CD4-positive, alpha-beta T cell treated with Interleukin-12 subunit alpha and Interleukin-12 subunit beta, for 1 hour (primary cell): ENCODE measurements around the gene SLC40A1.
"Not testable (repeated sequence)": the region's sequence is repeated elsewhere in the genome, so short reads cannot be mapped to it uniquely, and the experiment has no call there.

Experiments used
- DNase-seq: peaks from one replicate; pipeline ENCODE4 v3.0.0-alpha.2; 2020

SLC40A1 gene, protein sequence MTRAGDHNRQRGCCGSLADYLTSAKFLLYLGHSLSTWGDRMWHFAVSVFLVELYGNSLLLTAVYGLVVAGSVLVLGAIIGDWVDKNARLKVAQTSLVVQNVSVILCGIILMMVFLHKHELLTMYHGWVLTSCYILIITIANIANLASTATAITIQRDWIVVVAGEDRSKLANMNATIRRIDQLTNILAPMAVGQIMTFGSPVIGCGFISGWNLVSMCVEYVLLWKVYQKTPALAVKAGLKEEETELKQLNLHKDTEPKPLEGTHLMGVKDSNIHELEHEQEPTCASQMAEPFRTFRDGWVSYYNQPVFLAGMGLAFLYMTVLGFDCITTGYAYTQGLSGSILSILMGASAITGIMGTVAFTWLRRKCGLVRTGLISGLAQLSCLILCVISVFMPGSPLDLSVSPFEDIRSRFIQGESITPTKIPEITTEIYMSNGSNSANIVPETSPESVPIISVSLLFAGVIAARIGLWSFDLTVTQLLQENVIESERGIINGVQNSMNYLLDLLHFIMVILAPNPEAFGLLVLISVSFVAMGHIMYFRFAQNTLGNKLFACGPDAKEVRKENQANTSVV

GRCh38 chr2:189580658-189581353 lies at the start of gene SLC40A1:
TSS of gene SLC40A1 (minus strand) at chr2:189580786. CDS start at chr2:189580460, 326 bp downstream.
- DNase-seq, result peak; percentile 68

GRCh38 chr2:189629531-189630453 lies 49.2 kb upstream of the SLC40A1 start:
- no peak for DNase-seq

DNA sequence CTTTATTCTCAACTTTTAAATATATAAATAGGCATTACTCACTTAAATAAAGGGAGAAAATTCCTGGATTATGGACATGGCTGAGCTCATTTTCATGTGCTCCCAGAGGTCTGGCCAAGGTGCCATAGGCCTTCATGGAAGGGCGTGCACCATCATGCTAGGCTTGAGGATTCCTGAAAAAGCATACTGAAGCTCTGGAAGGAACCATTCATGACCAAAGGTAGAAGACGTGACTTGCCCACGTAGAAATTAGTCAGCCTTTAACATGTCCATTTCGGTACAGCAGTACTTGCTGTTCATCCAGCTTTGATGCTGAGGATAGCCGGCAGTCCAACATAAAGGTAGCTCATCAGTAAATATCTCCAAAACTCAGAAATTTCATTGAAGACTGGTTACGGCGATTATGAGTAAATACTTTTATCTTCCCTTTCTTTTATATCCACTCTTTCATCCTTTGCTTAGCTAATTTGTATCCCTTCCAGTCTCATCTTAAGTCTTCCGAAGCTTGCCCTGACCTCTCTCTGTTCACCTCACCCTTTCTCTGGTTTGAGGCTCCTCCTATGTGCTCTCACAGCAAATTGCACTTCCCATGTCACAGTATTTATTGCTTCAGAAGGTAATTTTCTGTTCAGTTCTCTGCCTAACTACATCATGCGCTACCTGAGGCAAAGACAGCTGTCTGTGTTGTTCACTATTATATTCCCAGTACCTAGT lies 48.4 kb upstream of the SLC40A1 start:
- DNase-seq, result no peak

GRCh38 chr2:189627789-189628188 lies 47.2 kb upstream of the SLC40A1 start:
- DNase-seq, result no peak

- DNase-seq, result no peak
These were observed 45.0 kb upstream of the SLC40A1 start for GRCh38 chr2:189625636-189626035.

GRCh38 chr2:189624648-189625355 lies 44.2 kb upstream of the SLC40A1 start:
- no peak for DNase-seq

DNA sequence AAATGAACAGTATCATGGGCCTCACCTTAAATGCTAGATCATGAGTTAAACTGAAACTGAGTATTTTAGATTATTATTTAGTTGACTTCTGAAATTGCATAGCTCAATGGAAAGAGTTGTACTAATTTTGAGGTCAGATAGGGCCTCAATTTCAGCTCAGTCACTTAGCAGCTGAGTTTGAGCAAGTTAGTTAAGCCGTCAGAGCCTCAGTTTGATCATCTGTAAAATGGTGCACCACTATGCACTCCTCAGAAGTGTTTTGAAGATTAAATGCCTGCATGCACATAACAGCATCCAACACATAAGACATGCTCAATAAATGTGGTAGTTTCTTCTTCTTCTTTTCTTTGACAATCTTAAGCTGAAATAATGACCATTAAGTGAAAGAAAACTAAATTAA lies 42.5 kb upstream of the SLC40A1 start:
- no peak for DNase-seq

DNA sequence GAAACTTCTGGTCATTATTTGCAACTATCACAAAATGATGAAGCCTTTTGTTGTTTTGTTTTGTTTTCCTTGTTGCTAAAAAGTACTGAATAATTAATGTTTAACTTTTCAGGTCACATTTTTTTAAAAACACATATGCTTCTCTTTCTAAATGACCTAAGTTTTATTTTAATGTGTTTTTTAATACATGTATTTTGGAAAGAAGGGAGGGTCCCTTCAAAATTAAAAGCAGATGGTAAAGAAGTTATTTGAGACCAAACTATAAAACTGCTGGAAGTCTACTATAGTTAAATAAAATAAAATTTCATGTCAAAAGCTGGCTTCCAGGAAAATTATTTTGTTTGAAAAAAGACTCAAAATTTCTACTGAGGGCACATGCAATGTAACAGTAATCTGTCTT lies 41.2 kb upstream of the SLC40A1 start:
- DNase-seq, result no peak

DNA sequence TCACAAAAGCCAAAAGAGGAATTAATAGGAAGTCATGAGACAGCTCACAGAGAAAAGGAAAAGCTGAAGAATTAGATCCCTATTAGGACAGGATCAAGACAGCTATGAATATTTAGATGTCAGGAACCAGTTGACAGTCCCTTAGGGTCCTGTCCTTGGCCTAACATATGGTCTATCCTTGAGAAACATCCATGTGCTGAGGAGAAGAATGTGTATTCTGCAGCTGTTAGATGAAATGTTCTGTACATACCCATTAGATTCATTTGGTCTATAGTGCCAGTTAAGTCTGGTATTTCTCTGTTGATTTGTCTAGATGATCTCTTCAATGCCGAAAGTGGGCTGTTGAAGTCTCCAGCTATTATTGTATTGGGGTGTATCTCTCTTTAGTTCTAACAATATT lies 37.6 kb upstream of the SLC40A1 start:
- DNase-seq, result no peak

DNA sequence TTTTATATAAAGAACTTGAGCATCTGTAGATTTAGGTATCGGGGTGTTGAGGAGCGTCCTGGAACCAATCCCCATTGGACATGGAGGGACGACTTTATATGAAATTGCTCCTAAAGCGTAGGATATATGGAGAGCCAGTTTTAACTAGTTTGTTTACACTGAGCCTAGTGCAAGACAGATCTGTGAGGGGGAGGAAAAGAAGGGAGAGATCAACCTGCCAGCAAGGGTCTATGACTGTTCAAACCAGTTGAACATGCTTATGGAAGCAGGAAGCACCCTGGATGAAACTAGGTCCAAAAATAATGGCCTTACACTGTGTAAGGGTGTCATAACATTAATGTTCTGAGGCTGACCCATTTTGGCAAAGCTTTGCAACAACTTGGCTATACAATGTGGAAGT lies 34.0 kb upstream of the SLC40A1 start:
- DNase-seq, result no peak

DNA sequence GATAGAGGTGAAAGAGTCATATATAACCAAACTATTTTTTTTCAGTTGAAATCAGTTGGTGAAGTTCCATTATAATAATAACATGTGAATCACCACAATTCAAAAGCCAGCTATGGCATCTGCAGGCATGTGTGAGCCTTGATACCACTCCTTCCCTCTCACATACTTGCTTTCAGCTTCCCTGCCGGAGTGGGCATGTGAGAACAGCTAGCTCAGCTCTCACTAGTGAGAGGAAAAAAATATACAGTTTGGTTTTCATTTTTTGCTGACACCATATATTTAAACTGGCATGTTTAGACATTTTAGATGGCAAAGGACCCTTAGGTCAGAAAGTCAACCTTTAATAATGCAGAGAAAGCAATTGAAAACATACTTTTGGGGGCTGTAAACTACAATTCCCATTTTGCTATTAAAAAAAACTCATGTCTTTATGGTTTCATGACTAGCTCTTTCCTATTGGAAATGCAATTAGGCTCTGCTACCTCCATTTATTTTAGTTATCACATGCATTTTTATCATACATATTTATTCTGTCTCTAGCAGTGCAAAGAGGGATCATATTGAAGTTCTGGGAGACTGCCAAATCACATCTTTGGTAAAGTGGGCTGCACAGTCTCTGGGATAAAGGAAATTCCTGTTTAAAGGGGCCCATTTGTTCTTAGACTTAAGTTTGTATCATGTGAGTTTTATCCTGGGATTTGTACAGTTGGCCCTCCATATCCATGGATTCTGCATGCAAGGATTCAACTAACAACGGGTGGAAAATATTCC lies 33.2 kb upstream of the SLC40A1 start:
- DNase-seq, result no peak

DNA sequence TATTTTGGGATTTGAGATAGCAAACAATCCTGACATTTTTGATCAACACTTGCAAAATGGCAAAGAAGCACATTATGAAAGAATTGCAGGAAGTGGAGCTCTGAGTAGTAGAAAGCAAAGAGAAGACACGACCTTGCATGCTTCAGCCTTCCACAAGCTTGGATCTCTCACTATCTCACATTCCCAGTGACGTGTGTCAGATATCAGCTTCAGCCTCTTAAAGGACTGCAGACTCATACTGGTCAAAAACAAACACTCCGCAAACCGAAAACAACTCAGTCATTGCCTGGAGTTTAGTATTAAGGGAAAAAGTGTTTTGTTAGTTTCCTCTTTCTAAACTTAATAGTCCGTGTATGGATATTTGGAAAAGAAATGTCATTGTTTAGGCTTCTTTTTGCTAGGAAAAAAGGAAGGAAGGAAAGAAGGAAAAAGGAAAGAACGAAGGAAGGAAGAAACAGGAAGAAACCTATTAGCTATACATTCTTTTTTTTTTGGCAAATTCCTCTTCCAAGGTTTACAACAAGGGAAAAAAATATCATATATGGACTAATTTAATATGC lies 32.6 kb upstream of the SLC40A1 start:
- no peak for DNase-seq

DNA sequence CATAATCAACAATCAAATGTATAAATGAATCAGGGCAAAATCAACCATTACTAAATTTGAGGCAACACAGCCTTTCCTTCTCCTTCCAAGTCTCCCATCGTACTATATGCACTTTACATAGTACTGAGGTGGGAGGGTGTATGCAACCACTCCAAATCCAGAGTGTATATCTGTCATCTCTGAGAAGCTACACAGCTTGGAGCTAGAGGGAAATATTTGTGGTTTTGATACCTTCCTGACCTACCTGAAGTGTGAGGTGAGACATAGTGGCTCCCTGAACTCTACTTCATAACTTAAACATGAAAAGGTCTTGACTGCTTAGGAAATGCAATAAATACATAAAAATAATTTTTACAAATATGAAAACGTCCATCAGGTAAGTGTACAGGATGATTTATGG lies 30.1 kb upstream of the SLC40A1 start:
- no peak for DNase-seq

DNA sequence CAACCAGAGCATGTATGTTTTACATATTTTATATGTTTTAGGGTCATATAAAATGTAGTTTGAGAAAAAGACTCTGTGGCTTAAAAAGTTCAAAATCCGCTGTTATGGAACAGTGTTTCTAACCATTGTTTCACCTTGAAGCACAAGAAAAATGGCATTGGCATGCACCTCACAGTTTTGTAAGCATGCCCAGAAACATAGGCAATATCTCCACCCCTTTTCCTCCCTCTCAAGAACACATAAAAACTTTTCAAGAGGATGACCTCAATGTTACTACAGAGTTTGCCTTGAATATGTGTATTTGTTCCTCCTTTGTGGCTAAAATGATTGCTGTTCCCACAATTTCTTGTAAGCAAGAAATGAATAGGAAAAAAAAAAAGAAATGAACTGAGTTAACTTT lies 29.3 kb upstream of the SLC40A1 start:
- no peak for DNase-seq

GRCh38 chr2:189609423-189609816 lies 28.8 kb upstream of the SLC40A1 start:
- DNase-seq, result no peak

DNA sequence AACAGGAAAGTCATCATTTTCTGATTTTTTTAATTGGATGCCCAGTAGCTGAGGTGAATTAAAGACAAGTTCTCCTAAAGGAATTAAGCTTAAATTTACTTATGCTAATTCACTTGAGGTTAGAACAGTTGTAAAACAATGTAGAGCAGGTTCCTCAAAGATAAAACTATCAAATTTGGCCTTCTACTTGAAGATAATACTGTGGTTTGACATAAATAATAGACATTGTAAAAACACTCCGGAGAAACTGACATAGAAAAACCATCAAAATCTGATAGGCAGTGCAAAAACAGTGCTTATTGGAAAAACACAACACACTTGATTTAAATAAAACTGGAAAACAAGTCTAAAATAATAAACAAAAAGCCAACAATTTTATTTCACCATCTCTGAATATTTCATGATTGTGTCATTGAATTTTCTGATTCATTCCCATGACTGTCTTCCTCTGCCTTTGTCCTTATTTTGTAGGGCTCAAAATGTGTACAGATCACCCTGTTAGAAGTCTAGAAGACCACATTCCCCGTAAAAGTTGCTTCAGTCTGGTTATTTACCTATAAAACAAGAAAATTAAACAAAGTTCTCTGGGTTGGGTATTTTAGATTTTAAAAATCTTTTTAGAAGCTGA lies 28.3 kb upstream of the SLC40A1 start:
- no peak for DNase-seq

DNA sequence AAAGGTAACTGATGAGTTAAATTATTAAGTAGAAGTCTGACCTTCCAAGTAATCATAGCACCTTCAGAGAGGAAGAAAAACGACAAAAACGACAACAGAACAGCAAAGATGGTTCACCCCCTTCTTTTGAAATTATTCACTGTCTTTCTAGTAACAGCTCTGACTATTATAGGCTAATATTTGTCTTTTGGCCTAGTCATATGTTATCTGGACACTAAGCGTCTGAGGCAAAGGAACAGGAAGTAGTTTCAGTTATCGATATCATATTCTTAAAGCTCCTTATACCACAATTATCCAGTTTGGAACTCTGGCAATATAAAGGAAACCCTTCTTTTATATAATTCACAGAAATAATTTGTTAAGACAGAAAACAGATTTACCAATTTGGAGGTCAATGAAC lies 27.6 kb upstream of the SLC40A1 start:
- no peak for DNase-seq

DNA sequence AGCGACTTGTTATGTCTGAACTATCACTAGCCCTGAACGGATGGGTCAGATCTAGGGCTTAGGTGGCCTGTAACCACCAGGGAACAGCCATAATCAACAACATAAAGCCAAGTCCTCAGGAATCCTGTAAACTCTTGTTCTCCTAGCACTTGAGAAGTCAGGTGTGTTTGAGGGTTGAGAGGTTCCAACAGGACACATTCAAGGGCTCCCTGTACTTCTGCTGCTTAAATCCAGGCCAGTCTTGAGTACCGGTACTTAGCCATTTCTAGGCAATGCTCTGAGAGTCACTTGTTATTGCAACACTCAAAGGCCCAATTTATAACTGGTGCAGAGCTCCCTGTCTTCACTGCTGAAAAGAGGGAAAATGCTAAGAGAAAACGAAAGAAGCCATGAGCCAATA lies 21.6 kb upstream of the SLC40A1 start:
- DNase-seq, result no peak

DNA sequence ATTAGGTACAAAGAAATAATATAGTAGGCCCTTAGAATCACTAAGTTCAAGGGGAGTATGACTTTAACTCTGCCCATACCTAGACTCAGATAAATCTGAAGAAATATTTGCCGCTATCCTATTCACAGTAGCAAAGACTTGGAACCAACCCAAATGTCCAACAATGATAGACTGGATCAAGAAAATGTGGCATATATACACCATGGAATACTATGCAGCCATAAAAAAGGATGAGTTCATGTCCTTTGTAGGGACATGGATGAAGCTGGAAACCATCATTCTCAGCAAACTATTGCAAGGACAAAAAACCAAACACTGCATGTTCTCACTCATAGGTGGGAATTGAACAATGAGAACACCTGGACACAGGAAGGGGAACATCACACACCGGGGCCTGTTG lies 21.1 kb upstream of the SLC40A1 start:
- not testable (repeated sequence) for DNase-seq

GRCh38 chr2:189601043-189601442 lies 20.5 kb upstream of the SLC40A1 start:
- DNase-seq, result no peak
